Stimulated activated CD4-positive, alpha-beta T cell treated with anti-CD3 and anti-CD28 coated beads, Interleukin-12 subunit alpha, Interleukin-12 subunit beta, amount 100 ng/mL, for 4 hours (primary cell): Measurements from ENCODE around the gene GAS2L1.

ENCODE experiments used
- DNase-seq: peaks from one replicate; pipeline ENCODE4 v3.0.0-alpha.2; 2020

Gene GAS2L1

GRCh38 chr22:29275819-29276565 lies 30.5 kb upstream of the GAS2L1 start:
- DNase-seq, result no peak

GRCh38 chr22:29277927-29278326 lies 28.5 kb upstream of the GAS2L1 start:
- DNase-seq, result no peak

- no peak for DNase-seq
Measured at GRCh38 chr22:29284196-29284595, 22.3 kb upstream of the GAS2L1 start.

GRCh38 chr22:29288837-29289236 lies 17.6 kb upstream of the GAS2L1 start:
- no peak for DNase-seq

GRCh38 chr22:29290061-29290460 lies 16.4 kb upstream of the GAS2L1 start:
- no peak for DNase-seq

GRCh38 chr22:29291215-29291614 lies 15.2 kb upstream of the GAS2L1 start:
- no peak for DNase-seq

GRCh38 chr22:29292379-29292778 lies 14.1 kb upstream of the GAS2L1 start:
- no peak for DNase-seq

- no peak for DNase-seq
Measured at GRCh38 chr22:29298641-29299040, 7.8 kb upstream of the GAS2L1 start.

- no peak for DNase-seq
Measured at GRCh38 chr22:29299136-29299900, 7.1 kb upstream of the GAS2L1 start.

GRCh38 chr22:29300467-29300806 lies 6.0 kb upstream of the GAS2L1 start:
- DNase-seq, result no peak

- peak; percentile 18 for DNase-seq
Measured at GRCh38 chr22:29300807-29301601, 5.4 kb upstream of the GAS2L1 start.

- DNase-seq, result no peak
Measured at GRCh38 chr22:29301716-29302401, 4.6 kb upstream of the GAS2L1 start.

GRCh38 chr22:29302402-29302680 lies 4.1 kb upstream of the GAS2L1 start:
- no peak for DNase-seq

- no peak for DNase-seq
Measured at GRCh38 chr22:29302681-29303465, 3.6 kb upstream of the GAS2L1 start.

GRCh38 chr22:29305836-29306174 lies 645 bp upstream of the GAS2L1 start:
- DNase-seq, result no peak

GRCh38 chr22:29306835-29307595 lies 565 bp downstream of the GAS2L1 start:
- DNase-seq, result peak; percentile 38

- DNase-seq, result no peak
Measured at GRCh38 chr22:29307596-29308147, 1.2 kb downstream of the GAS2L1 start.

- DNase-seq, result no peak
Measured at GRCh38 chr22:29308148-29308790, 1.8 kb downstream of the GAS2L1 start.

- DNase-seq, result no peak
Measured at GRCh38 chr22:29308791-29309262, 2.4 kb downstream of the GAS2L1 start.

GRCh38 chr22:29309332-29310064 lies 3.0 kb downstream of the GAS2L1 start:
- no peak for DNase-seq
